A549 (cell line): ENCODE data around the gene NTRK1.

ENCODE experiments used
- CTCF ChIP-seq: fragments of >200 bp; sonication (Bioruptor Twin); formaldehyde crosslinking; IDR thresholded peaks from 3 replicates; pipeline ENCODE4 v1.5.1; 2016
- HMGXB4 ChIP-seq: fragments of 250-450 bp; sonication (Bioruptor Pico); IDR thresholded peaks from 2 replicates; pipeline ENCODE4 v1.5.0; 2021; ENCODE audit warnings: mild to moderate bottlenecking, moderate library complexity, borderline replicate concordance

GRCh38 chr1:156896490-156897033, 35.9 kb downstream of the NTRK1 start:
- TF ChIP-seq CTCF (no peak), HMGXB4 (CRISPR knock-in tag) (no peak)
